SK-N-SH (cell line): ENCODE measurements around the gene ERC1. TPM values are rescaled to one million over a fixed set of nuclear protein-coding genes. Genes with fewer than 3 reads are reported as not detected.

Experiments used
- CTCF ChIA-PET: fragments of 300-600, 350-600 bp; formaldehyde crosslinking; extraction: SDS; loops from one replicate; lab custom pipeline; 2021; lab: Yijun Ruan, JAX
- POLR2A ChIA-PET: fragments of 350-600 bp; sonication (Branson Sonifier 250); formaldehyde crosslinking; extraction: SDS; loops from one replicate; lab custom pipeline; 2020; ENCODE audit warnings: antibody characterized with exemption, inconsistent platforms; lab: Yijun Ruan, JAX
- DNase-seq: peaks from one replicate; pipeline ENCODE4 v3.0.0; 2012
- H2AFZ ChIP-seq: fragments of 200-600 bp; sonication (generic); 2 replicates; pipeline ENCODE4 v1.8.1; 2016; ENCODE audit warnings: antibody characterized with exemption, mild to moderate bottlenecking, low read depth
- H3F3A ChIP-seq: fragments of 200-600 bp; sonication (generic); replicated peaks from 2 replicates; pipeline ENCODE3; 2016; ENCODE audit warnings: antibody characterized with exemption, mild to moderate bottlenecking; ENCODE audit not compliant: insufficient read depth
- H3K27ac ChIP-seq, 2 experiments: fragments of 200-500 bp in 1 of 2; fragments of 200-600 bp in 1 of 2; sonication (Bioruptor generic) in 1 of 2; sonication (generic), shearing (Covaris generic) in 1 of 2; 2 replicates each; pipeline versions ENCODE4 v1.5.1 to v1.6.1; 2014 to 2016; ENCODE audit warnings: low read depth in 2 of 2, inconsistent platforms in 1 of 2, low read length in 1 of 2, mild to moderate bottlenecking in 1 of 2, mixed read lengths in 1 of 2
- H3K27me3 ChIP-seq: fragments of 200-600 bp; sonication (generic), shearing (Covaris generic); 2 replicates; pipeline ENCODE4 v1.6.1; 2016; ENCODE audit warnings: mixed run types; ENCODE audit not compliant: insufficient read depth
- H3K36me3 ChIP-seq, 2 experiments: fragments of 200-500 bp in 1 of 2; fragments of 200-600 bp in 1 of 2; sonication (Bioruptor generic) in 1 of 2; sonication (generic) in 1 of 2; replicated peaks in 1 of 2; 2 replicates each; pipeline versions ENCODE3 to v1.5.1; 2014 to 2016; ENCODE audit warnings: low read length in 1 of 2, mild to moderate bottlenecking in 1 of 2; ENCODE audit not compliant: insufficient read depth in 2 of 2, control insufficient read depth in 1 of 2
- H3K4me1 ChIP-seq, 2 experiments: fragments of 200-500 bp in 1 of 2; fragments of 200-600 bp in 1 of 2; sonication (Bioruptor generic) in 1 of 2; sonication (generic), shearing (Covaris generic) in 1 of 2; 2 replicates each; pipeline versions ENCODE4 v1.5.1 to v1.6.1; 2014 to 2016; ENCODE audit warnings: low read depth in 1 of 2, low read length in 1 of 2, mixed run types in 1 of 2; ENCODE audit not compliant: insufficient read depth in 2 of 2, control insufficient read depth in 1 of 2
- H3K4me2 ChIP-seq: fragments of 200-600 bp; sonication (generic), shearing (Covaris generic); 2 replicates; pipeline ENCODE4 v1.6.1; 2017; ENCODE audit warnings: mixed run types
- H3K4me3 ChIP-seq, 2 experiments: fragments of 200-500 bp in 1 of 2; fragments of 200-600 bp in 1 of 2; sonication (Bioruptor generic) in 1 of 2; sonication (generic), shearing (Covaris generic) in 1 of 2; 2 replicates each; pipeline versions ENCODE4 v1.5.1 to v1.8.1; 2014 to 2016; ENCODE audit warnings: low read depth in 2 of 2, inconsistent platforms in 1 of 2, low read length in 1 of 2, mild to moderate bottlenecking in 1 of 2, mixed read lengths in 1 of 2, moderate library complexity in 1 of 2
- H3K79me2 ChIP-seq: fragments of 200-600 bp; sonication (generic); 2 replicates; pipeline ENCODE4 v1.8.1; 2017; ENCODE audit warnings: mild to moderate bottlenecking; ENCODE audit not compliant: insufficient read depth
- H3K9ac ChIP-seq: fragments of 200-600 bp; sonication (generic); 2 replicates; pipeline ENCODE4 v1.6.1; 2017; ENCODE audit warnings: mixed run types
- H3K9me2 ChIP-seq: fragments of 200-600 bp; sonication (generic); 2 replicates; pipeline ENCODE4 v1.6.1; 2017; ENCODE audit warnings: mixed run types
- H3K9me3 ChIP-seq: fragments of 200-600 bp; sonication (generic); 2 replicates; pipeline ENCODE4 v1.6.1; 2017; ENCODE audit warnings: mixed run types, mild to moderate bottlenecking, moderate library complexity
- H4K20me1 ChIP-seq: fragments of 200-600 bp; sonication (generic); 2 replicates; pipeline ENCODE4 v1.6.1; 2017; ENCODE audit warnings: mild to moderate bottlenecking, mixed run types; ENCODE audit not compliant: insufficient read depth
- CHD2 ChIP-seq: fragments of 150-350 bp; IDR thresholded peaks from 2 replicates; pipeline ENCODE4 v1.6.1; 2018; ENCODE audit warnings: low read length; ENCODE audit not compliant: partially characterized antibody
- ELF1 ChIP-seq: IDR thresholded peaks from 2 replicates; pipeline ENCODE4 v1.4.0; 2012
- EP300 ChIP-seq, 2 experiments: IDR thresholded peaks; 2 replicates each; pipeline versions ENCODE4 v1.4.0 to v1.6.1; 2012; ENCODE audit warnings: borderline replicate concordance in 1 of 2, low read depth in 1 of 2, low read length in 1 of 2
- EZH2phosphoT487 ChIP-seq: fragments of 200-600 bp; sonication (generic); IDR thresholded peaks from 2 replicates; pipeline ENCODE4 v1.6.1; 2017; ENCODE audit warnings: low read depth, mixed run types, mild to moderate bottlenecking, antibody characterized with exemption, moderate library complexity, borderline replicate concordance
- FOSL2 ChIP-seq: IDR thresholded peaks from 2 replicates; pipeline ENCODE4 v1.4.0; 2012; ENCODE audit warnings: low read depth, mild to moderate bottlenecking, moderate library complexity, borderline replicate concordance
- FOXJ3 ChIP-seq: sonication (generic); formaldehyde crosslinking; IDR thresholded peaks from 2 replicates; pipeline ENCODE4 v1.5.1; 2020; ENCODE audit warnings: mild to moderate bottlenecking, missing genetic modification reagents
- FOXM1 ChIP-seq: IDR thresholded peaks from 2 replicates; pipeline ENCODE4 v1.4.0; 2012; ENCODE audit warnings: low read depth, mild to moderate bottlenecking
- GABPA ChIP-seq: IDR thresholded peaks from 2 replicates; pipeline ENCODE4 v1.4.0; 2012; ENCODE audit warnings: low read depth, mild to moderate bottlenecking
- GATA2 ChIP-seq: sonication (generic); formaldehyde crosslinking; IDR thresholded peaks from 2 replicates; pipeline ENCODE4 v1.5.0; 2020; ENCODE audit warnings: mild to moderate bottlenecking, missing genetic modification reagents
- IRF3 ChIP-seq: fragments of 150-350 bp; IDR thresholded peaks from 2 replicates; pipeline ENCODE4 v1.6.1; 2016; ENCODE audit warnings: mild to moderate bottlenecking, low read depth, low read length
- JUND ChIP-seq: IDR thresholded peaks from 2 replicates; pipeline ENCODE4 v1.4.0; 2012
- MAX ChIP-seq: IDR thresholded peaks from 2 replicates; pipeline ENCODE4 v1.4.0; 2012; ENCODE audit warnings: low read depth
- MEF2A ChIP-seq: IDR thresholded peaks from 2 replicates; pipeline ENCODE4 v1.4.0; 2012; ENCODE audit warnings: low read depth, borderline replicate concordance
- MXI1 ChIP-seq: IDR thresholded peaks from 2 replicates; pipeline ENCODE4 v1.6.1; 2012; ENCODE audit warnings: mild to moderate bottlenecking, low read depth, low read length, improper control_type of control experiment
- POLR2AphosphoS5 ChIP-seq: IDR thresholded peaks from 2 replicates; pipeline ENCODE4 v1.6.1; 2012; ENCODE audit warnings: low read depth, low read length
- RAD21 ChIP-seq: IDR thresholded peaks from 2 replicates; pipeline ENCODE4 v1.6.1; 2012; ENCODE audit warnings: mild to moderate bottlenecking, low read length
- RCOR1 ChIP-seq: fragments of 150-350 bp; IDR thresholded peaks from 2 replicates; pipeline ENCODE4 v1.6.1; 2017; ENCODE audit warnings: antibody characterized with exemption, low read length
- RXRA ChIP-seq: IDR thresholded peaks from 2 replicates; pipeline ENCODE4 v1.4.0; 2012; ENCODE audit warnings: low read depth, mild to moderate bottlenecking, borderline replicate concordance
- TEAD4 ChIP-seq: IDR thresholded peaks from 2 replicates; pipeline ENCODE4 v1.4.0; 2012; ENCODE audit warnings: mild to moderate bottlenecking, borderline replicate concordance; ENCODE audit not compliant: insufficient read depth
- USF1 ChIP-seq: IDR thresholded peaks from 2 replicates; pipeline ENCODE4 v1.4.0; 2012; ENCODE audit warnings: low read depth, borderline replicate concordance
- USF2 ChIP-seq: fragments of 150-350 bp; IDR thresholded peaks from 2 replicates; pipeline ENCODE4 v1.6.1; 2017; ENCODE audit warnings: antibody characterized with exemption, low read length, low read depth, borderline replicate concordance
- YY1 ChIP-seq: IDR thresholded peaks from 2 replicates; pipeline ENCODE4 v1.4.0; 2012; ENCODE audit warnings: low read depth, mild to moderate bottlenecking
- WGBS: methylation state at CpG from one replicate; pipeline ENCODE4 v1.1.6; 2017; ENCODE audit warnings: low lambda C conversion rate; 5-methylcytosine and 5-hydroxymethylcytosine counted together
- polyA plus RNA-seq, 3 experiments: library from polyadenylated mRNA; depleted of rRNA; stranded (reverse); fragments of >200 nt; gene quantifications; 2 replicates each; pipeline ENCODE4 v1.2.3, GENCODE V29; 2012

The ERC1 gene
- polyA plus RNA-seq, 1 of the 3 experiments (the other 2 are of a cell fraction) = 7.5 TPM

- 92% methylated on average over 12 of the region's 12 CpGs for WGBS
- Histone ChIP-seq H3K27ac (no peak overlapping the region), H3K36me3 (peaks cover 7 to 17% of the 10 kb centered on the region in 2 experiments), H3K9me3 (no peaks in the 10 kb centered on the region), H3K4me2 (no peak overlapping the region), H3K27me3 (no peaks in the 10 kb centered on the region), H3K9me2 (no peaks in the 10 kb centered on the region), H3K4me1 (peaks cover 0 to 2% of the 10 kb centered on the region in 2 experiments; a peak in 1 of 4 replicates), H4K20me1 (no peaks in the 10 kb centered on the region), H3K4me3 (no peak overlapping the region), H3K79me2 (no peaks in the 10 kb centered on the region), H3F3A (peaks cover 7% of the 10 kb centered on the region), H2AFZ (no peak overlapping the region), H3K9ac (no peak overlapping the region)
- POLR2A ChIA-PET = interaction anchor here (1.0 kb wide), 1 partner anchor 160 kb away, joined by 3 read pairs; no protein-coding TSS in a partner anchor
- DNase-seq = no peak
- TF ChIP-seq EP300 (IDR thresholded peaks at IDR 0.05; ENCODE audit: borderline replicate concordance in 1 of 2, low read depth in 1 of 2, low read length in 1 of 2) (no peak), RAD21 (no peak), FOSL2 (no peak), MAX (no peak), MEF2A (no peak), USF1 (no peak), TEAD4 (no peak), RCOR1 (no peak), GATA2 (CRISPR knock-in tag) (no peak), FOXM1 (no peak), CHD2 (no peak), JUND (no peak), YY1 (no peak), FOXJ3 (CRISPR knock-in tag) (no peak), ELF1 (no peak), USF2 (no peak)
- CTCF ChIA-PET = interaction anchor here (1.1 to 2.4 kb wide), 2 partner anchors 203 to 262 kb away, joined by 6 to 8 read pairs; no protein-coding TSS in a partner anchor
These were observed 389.3 kb downstream of the ERC1 start for GRCh38 chr12:1380171-1380851.

- Histone ChIP-seq H3K9me3 (no peaks in the 10 kb centered on the region), H3K4me3 (no peak overlapping the region), H4K20me1 (no peaks in the 10 kb centered on the region), H3K27ac (no peak overlapping the region), H3K9ac (no peak overlapping the region), H3K36me3 (peaks cover 2 to 17% of the 10 kb centered on the region in 2 experiments), H3K79me2 (no peaks in the 10 kb centered on the region), H2AFZ (no peak overlapping the region), H3F3A (peaks cover 7% of the 10 kb centered on the region), H3K27me3 (no peaks in the 10 kb centered on the region), H3K4me1 (peaks cover 0 to 2% of the 10 kb centered on the region in 2 experiments; a peak in 1 of 4 replicates), H3K4me2 (no peak overlapping the region), H3K9me2 (no peaks in the 10 kb centered on the region)
- no peak for TF ChIP-seq POLR2AphosphoS5
- no peak for TF ChIP-seq MEF2A
- no peak for TF ChIP-seq IRF3
- TF ChIP-seq YY1 = no peak
- TF ChIP-seq RCOR1 = no peak
- no peak for TF ChIP-seq MXI1
- no peak for TF ChIP-seq ELF1
- no peak for TF ChIP-seq JUND
- no peak for TF ChIP-seq USF2
- no peak for TF ChIP-seq RXRA
- TF ChIP-seq EZH2phosphoT487 = no peak
- TF ChIP-seq CHD2 = no peak
- no peak for TF ChIP-seq RAD21
- no peak for TF ChIP-seq FOXJ3 (CRISPR knock-in tag)
- TF ChIP-seq GABPA = no peak
- ChIA-PET CTCF (interaction anchor here (0.6 to 2.4 kb wide), 2 partner anchors 201 to 264 kb away, joined by 3 to 8 read pairs; no protein-coding TSS in a partner anchor), POLR2A (no interaction called here)
- no peak for DNase-seq
- WGBS = 91% methylated on average over 6 of the region's 6 CpGs
These were observed 391.1 kb downstream of the ERC1 start for GRCh38 chr12:1382151-1382550.
